Stimulated activated CD4-positive, alpha-beta T cell treated with anti-CD3 and anti-CD28 coated beads, Interleukin-4, amount 100 ng/mL, for 48 hours (primary cell): ENCODE results near the gene APP.
"Not testable (repeated sequence)": the region's sequence is repeated elsewhere in the genome, so short reads cannot be mapped to it uniquely, and the experiment has no call there.

Experiments
- DNase-seq, 2 donors: peaks; one replicate each; pipeline ENCODE4 v3.0.0-alpha.2; 2020; ENCODE audit warnings: low read depth in 2 of 2

The APP gene

GRCh38 chr21:26164311-26164710 lies 6.3 kb downstream of the APP start:
- DNase-seq: no peak

- DNase-seq: no peak
Measured at GRCh38 chr21:26162081-26162480, 8.5 kb downstream of the APP start.

GRCh38 chr21:26159869-26160268 lies 10.7 kb downstream of the APP start:
- no peak for DNase-seq

- DNase-seq: no peak
Measured at GRCh38 chr21:26157801-26158200, 12.8 kb downstream of the APP start.

- DNase-seq: no peak
Measured at GRCh38 chr21:26154753-26155152, 15.8 kb downstream of the APP start.

- no peak for DNase-seq
Measured at GRCh38 chr21:26153758-26154157, 16.8 kb downstream of the APP start.

GRCh38 chr21:26148840-26149354 lies 21.7 kb downstream of the APP start:
- no peak for DNase-seq

GRCh38 chr21:26148071-26148839 lies 22.3 kb downstream of the APP start:
- DNase-seq: no peak

- no peak for DNase-seq
Measured at GRCh38 chr21:26147535-26147934, 23.0 kb downstream of the APP start.

- DNase-seq: no peak
Measured at GRCh38 chr21:26146681-26147080, 23.9 kb downstream of the APP start.

- no peak for DNase-seq
Measured at GRCh38 chr21:26144031-26144430, 26.5 kb downstream of the APP start.

GRCh38 chr21:26142363-26142762 lies 28.2 kb downstream of the APP start:
- DNase-seq: no peak

- DNase-seq: no peak
Measured at GRCh38 chr21:26140926-26141325, 29.6 kb downstream of the APP start.

GRCh38 chr21:26140164-26140579 lies 30.4 kb downstream of the APP start:
- no peak for DNase-seq

- no peak for DNase-seq
Measured at GRCh38 chr21:26138615-26139257, 31.8 kb downstream of the APP start.

- no peak for DNase-seq
Measured at GRCh38 chr21:26137379-26138060, 33.0 kb downstream of the APP start.

- DNase-seq: no peak
Measured at GRCh38 chr21:26136671-26137070, 33.9 kb downstream of the APP start.

GRCh38 chr21:26135520-26135919 lies 35.0 kb downstream of the APP start:
- DNase-seq: no peak

- no peak for DNase-seq
Measured at GRCh38 chr21:26131554-26131953, 39.0 kb downstream of the APP start.

- not testable (repeated sequence) for DNase-seq
Measured at GRCh38 chr21:26131053-26131452, 39.5 kb downstream of the APP start.

- no peak for DNase-seq
Measured at GRCh38 chr21:26130249-26130881, 40.2 kb downstream of the APP start.

GRCh38 chr21:26127918-26128317 lies 42.7 kb downstream of the APP start:
- no peak for DNase-seq
